Nephron (organoid): ENCODE measurements around the gene ZAR1L.
A peak's percentile ranks its signal among the peaks of the same experiment; 100 is the strongest.

Experiments
- H3K27ac Mint-ChIP-seq, 3 experiments: 2 replicates each; pipeline ENCODE4 v1.8.0; 2020; ENCODE audit warnings: mixed read lengths in 3 of 3, mild to moderate bottlenecking in 2 of 3, moderate library complexity in 1 of 3
- H3K27me3 Mint-ChIP-seq: 2 replicates; pipeline ENCODE4 v1.8.0; 2021; ENCODE audit warnings: low read depth, mild to moderate bottlenecking, moderate library complexity, mixed read lengths
- H3K36me3 Mint-ChIP-seq: 2 replicates; pipeline ENCODE4 v1.8.0; 2020; ENCODE audit warnings: low read depth, mixed read lengths
- H3K4me1 Mint-ChIP-seq: 2 replicates; pipeline ENCODE4 v1.8.0; 2020; ENCODE audit warnings: mixed read lengths
- H3K4me3 Mint-ChIP-seq, 3 experiments: 2 replicates each; pipeline ENCODE4 v1.8.0; 2020; ENCODE audit warnings: mild to moderate bottlenecking in 3 of 3, mixed read lengths in 3 of 3, moderate library complexity in 2 of 3
- H3K9me3 Mint-ChIP-seq: 2 replicates; pipeline ENCODE4 v1.8.0; 2020; ENCODE audit warnings: mixed read lengths
- CTCF ChIP-seq, 3 experiments: fragments of 200-600 bp; sonication (generic); IDR thresholded peaks; one replicate each; pipeline ENCODE4 v1.5.0; 2021; ENCODE audit warnings: antibody characterized with exemption in 3 of 3; ENCODE audit not compliant: unreplicated experiment in 3 of 3

Gene ZAR1L

GRCh38 chr13:32298695-32299094 is 16.5 kb downstream of the ZAR1L start:
- Mint-ChIP-seq H3K4me3 (no peak overlapping the region), H3K27ac (no peak overlapping the region), H3K9me3 (no peaks in the 10 kb centered on the region), H3K27me3 (no peaks in the 10 kb centered on the region), H3K36me3 (no peaks in the 10 kb centered on the region), H3K4me1 (no peaks in the 10 kb centered on the region)
- no peak for TF ChIP-seq CTCF (IDR thresholded peaks at IDR 0.05; ENCODE audit: unreplicated experiment in 3 of 3)

- TF ChIP-seq CTCF (IDR thresholded peaks at IDR 0.05; ENCODE audit: unreplicated experiment in 3 of 3) = no peak
- H3K9me3 Mint-ChIP-seq = no peaks in the 10 kb centered on the region
- no peak overlapping the region for H3K4me3 Mint-ChIP-seq
Observed at GRCh38 chr13:32297206-32297605, 18.0 kb downstream of the ZAR1L start.

GRCh38 chr13:32285633-32285965 is 29.6 kb downstream of the ZAR1L start:
- Mint-ChIP-seq H3K27ac (peak overlapping the region; percentile 89 to 97 (median 95)), H3K4me1 (peaks cover 15% of the 10 kb centered on the region), H3K4me3 (peak overlapping the region in 1 of 3 experiments; percentile 11), H3K9me3 (no peaks in the 10 kb centered on the region), H3K36me3 (peaks cover 5% of the 10 kb centered on the region), H3K27me3 (no peaks in the 10 kb centered on the region)
- TF ChIP-seq CTCF (IDR thresholded peaks at IDR 0.05; ENCODE audit: unreplicated experiment in 3 of 3) = no peak

More at GRCh38 chr13:32297206-32297605, 18.0 kb downstream of the ZAR1L start:
- H3K27ac Mint-ChIP-seq = no peak overlapping the region
- no peaks in the 10 kb centered on the region for H3K4me1 Mint-ChIP-seq
- no peaks in the 10 kb centered on the region for H3K36me3 Mint-ChIP-seq
- no peaks in the 10 kb centered on the region for H3K27me3 Mint-ChIP-seq

- no peaks in the 10 kb centered on the region for H3K27me3 Mint-ChIP-seq
- no peak for TF ChIP-seq CTCF (IDR thresholded peaks at IDR 0.05; ENCODE audit: unreplicated experiment in 3 of 3)
- H3K36me3 Mint-ChIP-seq = no peaks in the 10 kb centered on the region
- peak overlapping the region in 1 of 3 experiments; percentile 11 for H3K4me3 Mint-ChIP-seq
- peaks cover 15% of the 10 kb centered on the region for H3K4me1 Mint-ChIP-seq
- H3K27ac Mint-ChIP-seq = peak overlapping the region; percentile 89 to 97 (median 95)
- H3K9me3 Mint-ChIP-seq = no peaks in the 10 kb centered on the region
Observed at GRCh38 chr13:32284927-32285632, 30.1 kb downstream of the ZAR1L start.

- Mint-ChIP-seq H3K9me3 (no peaks in the 10 kb centered on the region), H3K27me3 (no peaks in the 10 kb centered on the region)
Observed at GRCh38 chr13:32282096-32282711, 33.0 kb downstream of the ZAR1L start.

More at GRCh38 chr13:32282096-32282711, 33.0 kb downstream of the ZAR1L start:
- H3K36me3 Mint-ChIP-seq = no peaks in the 10 kb centered on the region
- peaks cover 15% of the 10 kb centered on the region for H3K4me1 Mint-ChIP-seq
- no peak for TF ChIP-seq CTCF (IDR thresholded peaks at IDR 0.05; ENCODE audit: unreplicated experiment in 3 of 3)
- no peak overlapping the region for H3K4me3 Mint-ChIP-seq
- H3K27ac Mint-ChIP-seq = no peak overlapping the region
